ENCODE results near the gene RNFT2. TPM values are rescaled to one million over a fixed set of nuclear protein-coding genes. Genes with fewer than 3 reads are reported as not detected.
"Not testable (repeated sequence)": the region's sequence is repeated elsewhere in the genome, so short reads cannot be mapped to it uniquely, and the experiment has no call there.

Gene RNFT2
- total RNA-seq, 2 donors from 2014 or later, result 4.9 to 5.7 TPM

- DNase-seq (no peak), ATAC-seq (no peak)
- H3K36me3 Mint-ChIP-seq (ENCODE audit: low read depth), result no peaks in the 10 kb centered on the region
- no peaks in the 10 kb centered on the region for H3K27me3 Mint-ChIP-seq
- H3K4me3 Mint-ChIP-seq, result no peak overlapping the region
- no peaks in the 10 kb centered on the region for H3K4me1 Mint-ChIP-seq
- no peak overlapping the region for H3K27ac Mint-ChIP-seq
- no peaks in the 10 kb centered on the region for H3K9me3 ChIP-seq (ENCODE audit: control insufficient read depth, low read length, poor library complexity, severe bottlenecking)
Observed at GRCh38 chr12:116766285-116766684, 28.2 kb downstream of the RNFT2 start.

DNA sequence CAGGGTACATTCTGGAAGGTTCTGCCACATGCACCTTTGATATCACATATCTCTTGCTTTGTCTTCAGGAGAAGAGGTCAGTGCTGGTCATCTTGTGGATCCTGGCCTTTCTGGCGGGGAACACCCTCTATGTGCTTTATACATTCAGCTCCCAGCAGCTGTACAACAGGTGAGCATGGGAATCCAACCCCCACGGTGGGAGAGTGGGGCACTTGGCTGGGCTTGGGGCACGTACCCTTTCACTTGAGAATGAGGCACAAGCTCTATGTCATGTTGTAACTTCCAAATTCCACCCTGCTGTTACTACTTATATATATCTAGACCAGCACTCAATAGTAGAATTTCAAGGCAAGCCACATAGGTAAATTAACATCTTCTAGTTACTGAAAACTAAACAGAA lies 28.6 kb downstream of the RNFT2 start:
- Mint-ChIP-seq H3K27ac (no peak overlapping the region), H3K36me3 (ENCODE audit: low read depth) (no peaks in the 10 kb centered on the region), H3K27me3 (no peaks in the 10 kb centered on the region), H3K4me3 (no peak overlapping the region), H3K4me1 (no peaks in the 10 kb centered on the region)
- DNase-seq (no peak), ATAC-seq (no peak)
- no peaks in the 10 kb centered on the region for H3K9me3 ChIP-seq (ENCODE audit: control insufficient read depth, low read length, poor library complexity, severe bottlenecking)

DNA sequence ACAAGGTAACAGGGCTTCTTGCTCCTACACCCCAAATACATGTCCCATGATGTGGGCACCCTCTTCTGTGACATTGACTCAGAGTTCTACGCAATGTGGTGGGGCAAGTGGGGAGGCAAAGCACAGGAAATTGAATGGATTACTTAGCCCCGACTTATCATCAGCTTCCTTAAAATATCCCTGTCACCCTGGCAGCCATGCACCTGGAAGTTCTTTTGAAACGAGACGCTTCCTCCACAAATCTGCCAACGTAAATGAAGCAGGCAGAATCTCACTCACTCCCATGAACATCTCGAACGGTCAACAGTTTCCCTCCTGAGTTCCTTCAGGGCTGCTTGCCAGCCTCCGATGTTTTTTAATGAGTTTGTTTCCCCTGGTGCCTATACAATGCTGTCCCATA lies 33.5 kb downstream of the RNFT2 start:
- peaks cover 4% of the 10 kb centered on the region for H3K4me1 Mint-ChIP-seq
- no peaks in the 10 kb centered on the region for H3K9me3 ChIP-seq (ENCODE audit: control insufficient read depth, low read length, poor library complexity, severe bottlenecking)
- H3K4me3 Mint-ChIP-seq, result no peak overlapping the region
- H3K36me3 Mint-ChIP-seq (ENCODE audit: low read depth), result peaks cover 5% of the 10 kb centered on the region
- DNase-seq (no peak), ATAC-seq (no peak)
- H3K27me3 Mint-ChIP-seq, result no peaks in the 10 kb centered on the region
- no peak overlapping the region for H3K27ac Mint-ChIP-seq

DNA sequence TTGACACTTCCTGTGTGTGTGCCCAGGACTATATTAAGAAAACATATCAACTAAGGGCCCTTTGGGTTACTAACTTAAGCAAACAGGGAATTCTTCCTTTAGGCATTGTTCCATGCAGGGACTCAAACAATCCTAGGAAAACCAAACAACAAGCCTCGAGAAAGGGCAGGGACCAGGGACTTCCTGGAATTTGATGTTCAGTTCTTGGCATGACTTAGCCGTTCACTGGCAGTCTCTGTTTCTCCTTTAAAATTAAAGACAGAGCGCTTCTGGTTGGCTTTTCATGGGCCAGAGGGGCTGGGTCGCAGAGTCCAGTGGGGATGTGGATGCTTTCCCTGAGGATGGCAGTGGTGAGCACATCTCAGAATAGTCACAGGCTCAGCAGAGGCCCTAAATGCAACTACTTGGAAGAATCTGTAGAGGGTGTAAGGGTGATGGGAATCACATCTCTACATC lies 35.2 kb downstream of the RNFT2 start:
- no peak for ATAC-seq
- no peak for DNase-seq
- peaks cover 4% of the 10 kb centered on the region for H3K4me1 Mint-ChIP-seq
- H3K27me3 Mint-ChIP-seq, result no peaks in the 10 kb centered on the region
- H3K36me3 Mint-ChIP-seq (ENCODE audit: low read depth), result peaks cover 5% of the 10 kb centered on the region
- no peaks in the 10 kb centered on the region for H3K9me3 ChIP-seq (ENCODE audit: control insufficient read depth, low read length, poor library complexity, severe bottlenecking)
- no peak overlapping the region for H3K27ac Mint-ChIP-seq
- no peak overlapping the region for H3K4me3 Mint-ChIP-seq

DNA sequence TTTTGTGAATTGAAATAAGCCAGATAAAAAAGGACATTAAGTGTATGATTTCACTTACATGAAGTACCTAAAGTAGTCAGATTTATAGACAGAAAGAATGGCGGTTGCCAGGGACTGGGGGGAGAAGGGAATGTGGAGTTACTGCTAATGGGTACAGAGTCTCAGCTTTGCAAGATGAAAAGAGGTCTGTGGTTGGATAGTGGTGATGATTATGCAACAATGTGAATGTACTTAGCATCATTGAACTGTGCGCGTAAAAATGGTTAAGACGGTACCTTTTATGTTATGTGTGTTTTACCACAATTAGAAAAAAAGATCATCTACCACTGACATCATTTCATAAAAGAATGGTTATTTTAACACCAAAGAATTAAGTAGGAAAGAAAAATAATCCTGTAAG lies 35.9 kb downstream of the RNFT2 start:
- H3K4me1 Mint-ChIP-seq, result peaks cover 4% of the 10 kb centered on the region
- H3K9me3 ChIP-seq (ENCODE audit: control insufficient read depth, low read length, poor library complexity, severe bottlenecking), result no peaks in the 10 kb centered on the region
- no peak overlapping the region for H3K4me3 Mint-ChIP-seq
- DNase-seq (no peak), ATAC-seq (no peak)
- no peaks in the 10 kb centered on the region for H3K27me3 Mint-ChIP-seq
- peaks cover 5% of the 10 kb centered on the region for H3K36me3 Mint-ChIP-seq (ENCODE audit: low read depth)
- no peak overlapping the region for H3K27ac Mint-ChIP-seq

DNA sequence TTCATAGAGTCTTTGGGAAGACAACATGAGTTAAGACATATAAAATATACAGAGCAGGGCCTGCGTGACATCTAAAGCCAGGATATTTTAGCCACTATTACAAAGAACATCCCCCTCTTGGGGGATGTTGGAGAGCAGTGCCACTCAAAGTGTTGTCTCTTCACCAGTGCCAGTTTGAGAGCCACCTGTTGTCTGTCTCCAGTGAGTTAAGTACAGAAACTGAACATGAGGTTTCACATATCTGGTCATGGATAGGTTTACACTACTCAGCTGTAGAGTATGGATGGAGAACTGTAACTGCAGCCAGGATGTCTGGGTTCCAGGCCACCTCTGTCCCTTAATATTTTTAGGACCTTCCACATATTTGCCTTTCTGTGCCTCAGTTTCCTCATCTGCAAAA lies 39.1 kb downstream of the RNFT2 start:
- H3K9me3 ChIP-seq (ENCODE audit: control insufficient read depth, low read length, poor library complexity, severe bottlenecking), result no peaks in the 10 kb centered on the region
- H3K4me3 Mint-ChIP-seq, result no peak overlapping the region
- no peaks in the 10 kb centered on the region for H3K27me3 Mint-ChIP-seq
- H3K36me3 Mint-ChIP-seq (ENCODE audit: low read depth), result peaks cover 5% of the 10 kb centered on the region
- no peak for ATAC-seq
- DNase-seq, result no peak
- H3K27ac Mint-ChIP-seq, result no peak overlapping the region
- peaks cover 4% of the 10 kb centered on the region for H3K4me1 Mint-ChIP-seq

GRCh38 chr12:116779597-116779996 lies 41.5 kb downstream of the RNFT2 start:
- H3K27ac Mint-ChIP-seq, result no peak overlapping the region
- H3K9me3 ChIP-seq (ENCODE audit: control insufficient read depth, low read length, poor library complexity, severe bottlenecking), result no peaks in the 10 kb centered on the region
- H3K27me3 Mint-ChIP-seq, result no peaks in the 10 kb centered on the region
- H3K4me3 Mint-ChIP-seq, result no peak overlapping the region
- DNase-seq (no peak), ATAC-seq (no peak)
- peaks cover 5% of the 10 kb centered on the region for H3K36me3 Mint-ChIP-seq (ENCODE audit: low read depth)
- no peaks in the 10 kb centered on the region for H3K4me1 Mint-ChIP-seq

DNA sequence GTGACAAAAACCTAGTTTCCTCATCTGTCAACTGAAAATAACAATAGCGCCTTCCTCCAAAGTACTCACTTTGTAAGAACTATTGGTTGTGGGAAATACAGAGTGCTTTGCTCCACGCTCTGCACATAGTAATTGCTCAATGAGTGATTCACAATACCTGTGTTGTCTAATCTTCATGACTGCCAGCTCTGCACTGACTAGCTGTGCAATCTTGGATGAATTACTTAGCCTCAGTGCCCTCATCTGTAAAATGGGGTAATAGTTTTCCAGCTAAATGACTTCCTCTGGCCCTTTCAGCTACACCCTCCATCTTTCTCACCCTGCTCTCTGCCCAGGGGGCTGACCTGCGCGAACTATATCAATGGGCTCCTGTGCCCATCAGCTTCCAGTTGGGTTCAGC lies 42.8 kb downstream of the RNFT2 start:
- Mint-ChIP-seq H3K27me3 (no peaks in the 10 kb centered on the region), H3K36me3 (ENCODE audit: low read depth) (peaks cover 5% of the 10 kb centered on the region), H3K4me1 (no peaks in the 10 kb centered on the region), H3K27ac (no peak overlapping the region), H3K4me3 (no peak overlapping the region)
- H3K9me3 ChIP-seq (ENCODE audit: control insufficient read depth, low read length, poor library complexity, severe bottlenecking), result no peaks in the 10 kb centered on the region
- ATAC-seq, result no peak
- no peak for DNase-seq

GRCh38 chr12:116783525-116784237 lies 45.6 kb downstream of the RNFT2 start:
- Mint-ChIP-seq H3K4me3 (no peak overlapping the region), H3K4me1 (no peaks in the 10 kb centered on the region), H3K27ac (no peak overlapping the region), H3K36me3 (ENCODE audit: low read depth) (peaks cover 5% of the 10 kb centered on the region), H3K27me3 (no peaks in the 10 kb centered on the region)
- ATAC-seq, result no peak
- no peak for DNase-seq
- H3K9me3 ChIP-seq (ENCODE audit: control insufficient read depth, low read length, poor library complexity, severe bottlenecking), result no peaks in the 10 kb centered on the region

DNA sequence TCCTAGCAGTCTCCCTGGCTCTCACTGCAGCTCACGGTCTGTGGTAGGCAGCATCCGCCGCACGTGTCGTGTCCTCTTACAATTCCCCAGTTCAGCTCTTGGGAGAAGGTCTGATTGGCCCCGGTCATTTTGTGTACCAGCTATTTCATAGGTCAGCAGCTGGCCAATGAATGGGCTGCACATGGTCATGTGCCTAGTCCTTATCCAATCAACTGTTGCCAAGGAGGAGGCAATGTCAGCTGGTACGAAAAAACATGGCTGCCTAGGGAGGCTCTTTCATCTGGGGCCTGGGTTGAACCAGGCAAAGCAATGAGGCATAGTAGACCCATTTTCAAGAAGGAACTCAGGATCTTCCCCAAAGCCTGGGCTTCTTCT lies 46.1 kb downstream of the RNFT2 start:
- H3K36me3 Mint-ChIP-seq (ENCODE audit: low read depth), result peaks cover 5% of the 10 kb centered on the region
- ATAC-seq, result no peak
- no peak overlapping the region for H3K27ac Mint-ChIP-seq
- H3K4me3 Mint-ChIP-seq, result no peak overlapping the region
- DNase-seq, result no peak
- H3K27me3 Mint-ChIP-seq, result no peaks in the 10 kb centered on the region
- no peaks in the 10 kb centered on the region for H3K4me1 Mint-ChIP-seq
- H3K9me3 ChIP-seq (ENCODE audit: control insufficient read depth, low read length, poor library complexity, severe bottlenecking), result no peaks in the 10 kb centered on the region

DNA sequence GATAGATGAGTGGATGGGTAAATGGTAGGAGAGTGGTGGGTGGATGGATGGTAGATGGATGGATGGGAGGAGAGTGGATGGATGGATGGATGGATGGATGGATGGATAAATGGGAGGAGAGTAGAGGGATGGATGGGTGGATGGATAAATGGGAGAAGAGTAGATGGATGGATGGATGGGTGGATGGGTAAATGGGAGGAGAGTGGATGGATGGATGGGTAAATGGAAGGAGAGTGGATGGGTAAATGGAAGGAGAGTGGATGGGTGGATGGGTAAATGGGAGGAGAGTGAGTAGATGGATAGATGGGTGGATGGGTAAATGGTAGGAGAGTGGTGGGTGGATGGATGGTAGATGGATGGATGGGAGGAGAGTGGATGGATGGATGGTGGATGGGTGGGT lies 51.4 kb downstream of the RNFT2 start:
- H3K27me3 Mint-ChIP-seq; H3K9me3 ChIP-seq (ENCODE audit: control insufficient read depth, low read length, poor library complexity, severe bottlenecking); DNase-seq; H3K27ac Mint-ChIP-seq; H3K36me3 Mint-ChIP-seq (ENCODE audit: low read depth); H3K4me1 Mint-ChIP-seq; H3K4me3 Mint-ChIP-seq; ATAC-seq: not testable (repeated sequence)

- no peak for ATAC-seq
- H3K4me1 Mint-ChIP-seq, result no peaks in the 10 kb centered on the region
- no peaks in the 10 kb centered on the region for H3K9me3 ChIP-seq (ENCODE audit: control insufficient read depth, low read length, poor library complexity, severe bottlenecking)
- H3K36me3 Mint-ChIP-seq (ENCODE audit: low read depth), result no peaks in the 10 kb centered on the region
- no peak overlapping the region for H3K27ac Mint-ChIP-seq
- no peaks in the 10 kb centered on the region for H3K27me3 Mint-ChIP-seq
- DNase-seq, result no peak
- no peak overlapping the region for H3K4me3 Mint-ChIP-seq
Observed at GRCh38 chr12:116790066-116790465, 52.0 kb downstream of the RNFT2 start.

GRCh38 chr12:116792403-116792802 lies 54.3 kb downstream of the RNFT2 start:
- ATAC-seq (no peak), DNase-seq (no peak)
- no peaks in the 10 kb centered on the region for H3K4me1 Mint-ChIP-seq
- no peaks in the 10 kb centered on the region for H3K9me3 ChIP-seq (ENCODE audit: control insufficient read depth, low read length, poor library complexity, severe bottlenecking)
- no peak overlapping the region for H3K4me3 Mint-ChIP-seq
- H3K27ac Mint-ChIP-seq, result no peak overlapping the region
- no peaks in the 10 kb centered on the region for H3K36me3 Mint-ChIP-seq (ENCODE audit: low read depth)
- H3K27me3 Mint-ChIP-seq, result no peaks in the 10 kb centered on the region

- H3K27ac Mint-ChIP-seq, result no peak overlapping the region
- ATAC-seq (no peak), DNase-seq (no peak)
- H3K9me3 ChIP-seq (ENCODE audit: control insufficient read depth, low read length, poor library complexity, severe bottlenecking), result no peaks in the 10 kb centered on the region
- H3K4me3 Mint-ChIP-seq, result no peak overlapping the region
- H3K36me3 Mint-ChIP-seq (ENCODE audit: low read depth), result peaks cover 2% of the 10 kb centered on the region
- H3K4me1 Mint-ChIP-seq, result no peaks in the 10 kb centered on the region
- no peaks in the 10 kb centered on the region for H3K27me3 Mint-ChIP-seq
Observed at GRCh38 chr12:116794725-116795124, 56.6 kb downstream of the RNFT2 start.

Data from T-helper 17 cell (primary cell).